ENCODE data around the gene WDR37. TPM values are rescaled to one million over a fixed set of nuclear protein-coding genes. Genes with fewer than 3 reads are reported as not detected.

The WDR37 gene
- total and polyA plus RNA-seq, 4 donors, result 6.6 to 23.5 (median 13.6) TPM

- no peak overlapping the region for H3K9ac ChIP-seq (ENCODE audit: insufficient read depth in 1 of 2, low read length in 2 of 2)
- DNase-seq (no peak), ATAC-seq (ENCODE audit: insufficient read depth, low FRiP score) (no peak)
- no peak overlapping the region for H3K4me3 ChIP-seq
- TF ChIP-seq, protein P1, sequence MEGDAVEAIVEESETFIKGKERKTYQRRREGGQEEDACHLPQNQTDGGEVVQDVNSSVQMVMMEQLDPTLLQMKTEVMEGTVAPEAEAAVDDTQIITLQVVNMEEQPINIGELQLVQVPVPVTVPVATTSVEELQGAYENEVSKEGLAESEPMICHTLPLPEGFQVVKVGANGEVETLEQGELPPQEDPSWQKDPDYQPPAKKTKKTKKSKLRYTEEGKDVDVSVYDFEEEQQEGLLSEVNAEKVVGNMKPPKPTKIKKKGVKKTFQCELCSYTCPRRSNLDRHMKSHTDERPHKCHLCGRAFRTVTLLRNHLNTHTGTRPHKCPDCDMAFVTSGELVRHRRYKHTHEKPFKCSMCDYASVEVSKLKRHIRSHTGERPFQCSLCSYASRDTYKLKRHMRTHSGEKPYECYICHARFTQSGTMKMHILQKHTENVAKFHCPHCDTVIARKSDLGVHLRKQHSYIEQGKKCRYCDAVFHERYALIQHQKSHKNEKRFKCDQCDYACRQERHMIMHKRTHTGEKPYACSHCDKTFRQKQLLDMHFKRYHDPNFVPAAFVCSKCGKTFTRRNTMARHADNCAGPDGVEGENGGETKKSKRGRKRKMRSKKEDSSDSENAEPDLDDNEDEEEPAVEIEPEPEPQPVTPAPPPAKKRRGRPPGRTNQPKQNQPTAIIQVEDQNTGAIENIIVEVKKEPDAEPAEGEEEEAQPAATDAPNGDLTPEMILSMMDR (IDR thresholded peaks at IDR 0.05; ENCODE audit: control extremely low read depth, extremely low read depth), result no peak
- H3K27ac ChIP-seq (ENCODE audit: low read depth in 1 of 2, low read length in 1 of 2), result no peak overlapping the region
- WGBS, 2 donors, result 86 to 87% methylated on average over 20 of the region's 20 CpGs
- no peaks in the 10 kb centered on the region for H3K36me3 ChIP-seq (ENCODE audit: control insufficient read depth in 4 of 4, insufficient read depth in 4 of 4, low read length in 4 of 4)
- peaks cover 0 to 25% (median 3%) of the 10 kb centered on the region in 5 donors for H3K4me1 ChIP-seq (ENCODE audit: control insufficient read depth in 5 of 5, insufficient read depth in 5 of 5, low read length in 5 of 5)
- no peaks in the 10 kb centered on the region for H3K27me3 ChIP-seq (ENCODE audit: control insufficient read depth in 3 of 3, insufficient read depth in 3 of 3, low read length in 2 of 3)
- peaks cover 0 to 5% (median 0%) of the 10 kb centered on the region in 4 donors for H3K9me3 ChIP-seq (ENCODE audit: control insufficient read depth in 4 of 4, insufficient read depth in 3 of 4, low read length in 3 of 4)
Measured at GRCh38 chr10:1155791-1156615, 99.8 kb downstream of the WDR37 start.

DNA sequence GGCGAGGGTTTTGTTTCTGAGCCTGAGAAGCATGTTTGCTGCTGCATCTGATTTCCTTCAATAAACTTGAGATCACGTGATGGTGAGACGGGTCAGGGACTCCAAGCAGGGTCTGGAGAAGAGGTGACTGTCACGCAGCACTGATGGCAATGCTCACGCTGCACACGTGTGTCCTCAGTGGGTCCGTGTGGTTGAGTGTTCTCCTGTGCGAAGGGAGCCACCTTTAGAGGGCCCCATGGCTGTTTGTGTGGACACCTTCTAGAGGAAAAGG lies 100.4 kb downstream of the WDR37 start:
- ATAC-seq (ENCODE audit: insufficient read depth, low FRiP score) (no peak), DNase-seq (no peak)
- Histone ChIP-seq H3K27me3 (ENCODE audit: control insufficient read depth in 3 of 3, insufficient read depth in 3 of 3, low read length in 2 of 3) (no peaks in the 10 kb centered on the region), H3K4me1 (ENCODE audit: control insufficient read depth in 5 of 5, insufficient read depth in 5 of 5, low read length in 5 of 5) (peaks cover 0 to 25% (median 3%) of the 10 kb centered on the region in 5 donors), H3K9ac (ENCODE audit: insufficient read depth in 1 of 2, low read length in 2 of 2) (no peak overlapping the region), H3K9me3 (ENCODE audit: control insufficient read depth in 4 of 4, insufficient read depth in 3 of 4, low read length in 3 of 4) (peaks cover 0 to 5% (median 0%) of the 10 kb centered on the region in 4 donors), H3K4me3 (no peak overlapping the region), H3K36me3 (ENCODE audit: control insufficient read depth in 4 of 4, insufficient read depth in 4 of 4, low read length in 4 of 4) (no peaks in the 10 kb centered on the region), H3K27ac (ENCODE audit: low read depth in 1 of 2, low read length in 1 of 2) (no peak overlapping the region)
- 87 to 89% methylated on average over 8 of the region's 8 CpGs for WGBS, 2 donors
- TF ChIP-seq, protein P1 (IDR thresholded peaks at IDR 0.05; ENCODE audit: control extremely low read depth, extremely low read depth), result no peak

GRCh38 chr10:1156921-1157614 lies 100.9 kb downstream of the WDR37 start:
- Histone ChIP-seq H3K36me3 (ENCODE audit: control insufficient read depth in 4 of 4, insufficient read depth in 4 of 4, low read length in 4 of 4) (no peaks in the 10 kb centered on the region), H3K9me3 (ENCODE audit: control insufficient read depth in 4 of 4, insufficient read depth in 3 of 4, low read length in 3 of 4) (peaks cover 0 to 5% (median 0%) of the 10 kb centered on the region in 4 donors), H3K27ac (ENCODE audit: low read depth in 1 of 2, low read length in 1 of 2) (no peak overlapping the region), H3K27me3 (ENCODE audit: control insufficient read depth in 3 of 3, insufficient read depth in 3 of 3, low read length in 2 of 3) (no peaks in the 10 kb centered on the region), H3K4me1 (ENCODE audit: control insufficient read depth in 5 of 5, insufficient read depth in 5 of 5, low read length in 5 of 5) (peaks cover 0 to 25% (median 3%) of the 10 kb centered on the region in 5 donors), H3K4me3 (no peak overlapping the region), H3K9ac (ENCODE audit: insufficient read depth in 1 of 2, low read length in 2 of 2) (no peak overlapping the region)
- DNase-seq (no peak), ATAC-seq (ENCODE audit: insufficient read depth, low FRiP score) (no peak)
- 82 to 87% methylated on average over 17 of the region's 17 CpGs for WGBS, 2 donors
- TF ChIP-seq, protein P1 (IDR thresholded peaks at IDR 0.05; ENCODE audit: control extremely low read depth, extremely low read depth), result no peak

Data from lung (tissue), 12 donors.